Measurements from ENCODE around the gene CRMP1.

CRMP1 gene

DNA sequence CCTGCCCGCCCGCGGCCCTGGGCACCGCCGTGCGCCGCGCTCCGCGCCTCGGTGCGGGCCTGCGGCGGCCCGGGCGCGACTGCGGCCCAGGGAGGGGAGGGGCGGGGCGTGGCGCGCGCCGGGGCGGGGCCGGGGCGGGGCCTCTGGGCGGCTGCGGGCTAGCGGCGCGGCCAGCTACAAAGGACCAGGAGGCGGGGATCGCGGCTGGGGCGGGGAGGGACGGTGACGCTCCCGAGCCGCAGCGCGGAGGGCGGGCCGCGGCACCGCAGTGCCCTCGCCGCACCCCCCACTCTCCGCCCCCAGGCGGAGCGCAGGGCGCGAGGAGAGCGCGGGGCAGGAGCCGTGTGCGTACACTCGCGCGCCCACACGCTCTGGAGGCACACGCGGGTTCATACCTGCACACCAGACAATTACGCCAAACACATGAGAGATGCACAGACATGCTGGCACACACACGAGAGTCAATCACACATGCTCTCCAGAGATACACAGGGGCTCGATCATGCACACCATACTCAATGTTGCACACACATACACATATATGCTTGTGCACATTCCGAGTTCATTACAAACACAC, at the start of gene CRMP1:
CRMP1 (minus strand) TSS at position 83 of the 577 bp plus-strand sequence. CDS start 117 bp downstream, outside the sequence.
- DNase-seq = peak; percentile 34

DNA sequence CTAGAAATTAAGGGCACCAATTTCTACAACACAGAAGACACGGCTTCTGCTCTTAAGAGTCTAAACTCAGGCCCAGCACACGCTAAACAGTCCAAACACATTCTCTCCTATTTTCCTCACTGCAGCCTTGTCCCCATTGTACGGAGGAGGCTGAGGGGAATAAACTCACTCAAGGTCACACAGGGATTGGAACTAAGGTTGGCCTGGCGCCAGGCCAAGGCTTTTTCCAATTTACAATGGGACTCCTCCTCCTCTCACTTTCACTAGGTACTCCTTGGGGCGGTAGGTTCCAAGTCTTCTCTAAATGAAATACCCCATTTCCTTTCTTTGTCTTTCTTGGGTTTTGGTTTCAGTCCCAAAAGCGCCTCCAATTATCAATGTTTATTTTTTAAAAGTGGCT, 48.7 kb upstream of the CRMP1 start:
- no peak for DNase-seq

- DNase-seq = no peak
Measured at GRCh38 chr4:5940470-5941203, 47.8 kb upstream of the CRMP1 start.

- no peak for DNase-seq
Measured at GRCh38 chr4:5933996-5934831, 41.3 kb upstream of the CRMP1 start.

- no peak for DNase-seq
Measured at GRCh38 chr4:5933116-5933515, 40.2 kb upstream of the CRMP1 start.

DNA sequence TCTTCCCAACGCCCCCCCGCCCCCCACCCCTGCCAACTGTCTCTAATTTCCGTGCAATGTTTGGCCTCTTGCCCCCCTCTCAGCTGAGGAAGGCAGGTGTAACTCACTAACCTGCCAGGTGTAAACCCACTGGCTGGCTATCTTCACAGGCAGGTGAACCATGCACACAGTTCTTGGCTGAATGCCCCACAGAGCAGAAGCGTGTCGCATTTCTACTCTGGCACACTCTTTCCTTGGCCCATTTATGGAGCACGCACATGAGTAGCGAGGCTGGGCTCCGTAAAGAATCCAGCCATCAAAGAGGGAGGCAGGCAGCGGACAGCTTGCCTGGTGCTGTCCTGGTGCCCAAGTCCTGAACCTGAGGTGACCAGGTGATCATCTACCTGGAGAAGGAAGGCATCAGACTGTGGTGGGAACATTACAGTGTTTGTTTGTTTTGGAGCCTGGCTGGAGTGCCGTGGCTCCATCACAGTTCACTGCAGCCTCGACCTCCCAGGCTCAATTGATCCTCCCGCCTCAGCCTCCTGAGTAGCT, 39.2 kb upstream of the CRMP1 start:
- peak; percentile 50 for DNase-seq

GRCh38 chr4:5931526-5931925, 38.6 kb upstream of the CRMP1 start:
- no peak for DNase-seq

- DNase-seq = no peak
Measured at GRCh38 chr4:5930876-5931275, 38.0 kb upstream of the CRMP1 start.

DNA sequence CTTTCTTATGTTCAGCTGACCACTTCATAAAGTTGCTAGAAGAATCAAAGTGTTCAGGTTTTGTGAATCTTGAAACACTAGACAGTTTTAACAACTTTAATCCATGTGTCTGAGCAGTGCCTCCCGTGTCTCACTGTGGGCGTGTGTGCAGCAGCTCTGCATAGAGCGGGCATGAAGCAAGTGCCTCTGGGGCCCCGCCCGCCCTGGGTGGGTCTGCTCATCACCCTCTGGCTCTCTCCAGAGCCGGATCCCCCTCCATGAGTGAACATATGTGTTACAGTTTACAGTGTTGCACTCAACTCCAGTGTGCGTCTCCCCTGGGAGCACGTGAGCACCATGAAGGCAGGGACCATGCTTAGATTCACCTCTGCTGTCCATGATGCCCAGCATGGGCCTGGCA, 37.6 kb upstream of the CRMP1 start:
- DNase-seq = no peak

DNA sequence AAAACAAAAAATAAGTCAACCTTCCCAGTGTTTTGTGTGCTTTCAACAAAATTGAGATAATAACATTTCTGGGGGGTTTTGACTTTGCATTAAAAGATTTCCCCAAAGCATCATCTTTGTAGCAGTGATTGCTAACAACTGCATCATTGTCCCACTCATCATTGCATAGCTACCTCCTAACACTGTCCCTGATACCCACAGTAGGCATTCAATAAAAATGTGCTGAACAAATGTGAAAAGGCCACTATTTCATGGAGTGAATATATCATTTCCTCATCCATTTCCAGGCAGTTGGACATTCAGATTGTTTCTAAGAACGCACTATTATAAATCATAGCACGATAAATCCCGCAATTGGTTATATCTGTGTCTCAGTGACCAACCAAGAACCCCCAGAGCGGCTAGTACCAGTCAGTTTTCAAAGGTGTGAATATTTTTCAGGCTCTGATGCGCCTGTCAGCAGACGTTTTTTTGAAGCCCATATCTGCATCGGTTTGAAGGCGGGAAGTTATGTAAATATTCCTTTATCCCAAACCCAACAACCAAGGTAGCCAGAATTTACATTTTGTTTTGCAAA, 36.0 kb upstream of the CRMP1 start:
- DNase-seq = no peak

DNA sequence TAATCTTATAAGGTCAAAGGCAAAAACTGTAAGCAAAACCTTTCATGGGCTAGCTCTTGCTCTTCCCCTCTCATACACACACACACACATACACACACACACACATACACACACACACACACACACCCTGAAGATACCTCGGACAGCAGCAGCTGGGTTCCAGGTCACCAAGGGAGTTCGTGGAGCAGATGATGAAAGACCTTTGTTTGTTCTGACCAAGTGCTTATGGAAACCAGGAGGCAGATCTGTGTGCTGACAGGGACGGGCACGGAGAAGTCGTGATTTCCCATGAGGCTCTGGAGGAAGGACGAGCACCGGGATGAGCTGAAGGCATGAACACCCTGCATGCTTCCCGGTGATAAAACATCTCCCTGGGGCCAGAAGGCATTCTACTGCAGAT, 35.4 kb upstream of the CRMP1 start:
- DNase-seq = no peak

DNA sequence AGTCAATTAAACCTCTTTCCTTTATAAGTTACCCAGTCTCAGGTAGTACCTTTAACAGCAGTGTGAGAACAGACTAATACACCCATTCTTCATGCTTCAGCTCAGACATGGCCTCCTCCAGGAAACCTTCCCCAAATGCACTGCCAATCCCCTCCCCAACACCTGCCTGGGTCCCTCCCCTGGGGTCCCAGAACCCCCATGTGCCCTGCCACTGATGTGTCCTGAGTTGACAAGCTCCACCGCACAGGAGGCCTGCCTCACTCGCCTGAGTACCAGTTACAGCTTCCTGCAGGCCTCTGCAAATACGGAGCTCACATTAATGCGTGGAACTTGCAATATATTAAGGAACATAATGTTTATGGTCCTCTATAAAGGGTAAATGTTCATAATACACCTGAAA, 34.9 kb upstream of the CRMP1 start:
- no peak for DNase-seq

DNA sequence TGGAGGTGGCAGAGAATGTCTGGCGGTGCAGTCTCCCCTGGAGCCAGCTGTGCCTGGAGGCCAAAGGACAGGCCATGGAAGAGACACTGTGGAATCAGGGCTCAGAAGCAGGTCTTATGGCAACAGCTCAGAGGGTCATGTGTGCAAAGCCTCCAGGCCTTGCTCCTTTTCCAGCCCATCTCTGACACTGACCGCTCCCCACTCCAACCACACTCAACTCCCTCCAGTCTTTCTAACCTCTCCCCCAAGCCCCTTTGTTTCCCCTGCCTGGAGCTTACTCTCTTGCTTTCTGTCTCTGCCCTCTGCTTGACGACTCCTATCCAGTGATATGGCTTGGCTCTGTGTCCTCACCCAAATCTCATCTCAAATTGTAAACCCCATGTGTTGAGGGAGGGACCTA, 34.2 kb upstream of the CRMP1 start:
- DNase-seq = no peak

GRCh38 chr4:5926598-5926997, 33.7 kb upstream of the CRMP1 start:
- DNase-seq = no peak

DNA sequence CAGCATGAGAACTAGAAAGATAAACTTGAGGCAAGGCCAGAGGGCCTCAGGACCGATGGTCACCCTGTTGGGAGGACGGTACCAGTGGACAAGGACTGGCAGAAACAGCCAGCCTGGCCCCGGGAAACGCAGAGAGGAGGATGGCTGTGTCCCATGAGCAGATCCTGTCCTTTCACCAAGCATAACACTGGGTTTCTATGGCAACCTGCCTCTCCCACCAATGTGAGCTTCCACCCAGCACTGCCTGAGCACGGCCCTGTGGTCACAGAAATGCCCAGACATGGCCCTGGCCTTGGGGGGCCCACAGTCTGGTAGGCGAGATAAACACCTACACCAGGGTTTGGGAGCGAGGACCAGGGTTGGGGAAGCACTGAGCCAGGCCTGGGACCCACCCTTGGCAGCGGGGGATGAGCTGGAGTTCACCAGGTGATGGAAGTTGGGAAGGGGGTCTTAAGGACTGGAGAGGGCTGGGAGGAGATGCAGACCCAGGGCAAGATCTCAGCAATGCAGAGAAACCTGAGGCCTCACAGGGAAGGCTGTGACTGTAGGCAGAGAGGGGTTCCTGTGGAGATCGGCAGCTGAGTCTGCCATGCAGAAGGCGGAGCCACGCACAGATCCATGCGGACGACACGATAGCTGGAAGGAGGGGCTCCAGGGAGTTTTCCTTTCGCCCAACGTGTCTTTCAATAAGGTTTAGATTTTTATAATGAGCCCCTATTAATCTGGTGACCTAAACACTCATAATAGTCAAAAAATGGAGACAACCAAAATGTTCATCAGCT, 32.7 kb upstream of the CRMP1 start:
- no peak for DNase-seq

GRCh38 chr4:5924461-5925125, 31.7 kb upstream of the CRMP1 start:
- no peak for DNase-seq

- no peak for DNase-seq
Measured at GRCh38 chr4:5923376-5923775, 30.5 kb upstream of the CRMP1 start.

- no peak for DNase-seq
Measured at GRCh38 chr4:5922556-5922955, 29.7 kb upstream of the CRMP1 start.

- no peak for DNase-seq
Measured at GRCh38 chr4:5921981-5922380, 29.1 kb upstream of the CRMP1 start.

DNA sequence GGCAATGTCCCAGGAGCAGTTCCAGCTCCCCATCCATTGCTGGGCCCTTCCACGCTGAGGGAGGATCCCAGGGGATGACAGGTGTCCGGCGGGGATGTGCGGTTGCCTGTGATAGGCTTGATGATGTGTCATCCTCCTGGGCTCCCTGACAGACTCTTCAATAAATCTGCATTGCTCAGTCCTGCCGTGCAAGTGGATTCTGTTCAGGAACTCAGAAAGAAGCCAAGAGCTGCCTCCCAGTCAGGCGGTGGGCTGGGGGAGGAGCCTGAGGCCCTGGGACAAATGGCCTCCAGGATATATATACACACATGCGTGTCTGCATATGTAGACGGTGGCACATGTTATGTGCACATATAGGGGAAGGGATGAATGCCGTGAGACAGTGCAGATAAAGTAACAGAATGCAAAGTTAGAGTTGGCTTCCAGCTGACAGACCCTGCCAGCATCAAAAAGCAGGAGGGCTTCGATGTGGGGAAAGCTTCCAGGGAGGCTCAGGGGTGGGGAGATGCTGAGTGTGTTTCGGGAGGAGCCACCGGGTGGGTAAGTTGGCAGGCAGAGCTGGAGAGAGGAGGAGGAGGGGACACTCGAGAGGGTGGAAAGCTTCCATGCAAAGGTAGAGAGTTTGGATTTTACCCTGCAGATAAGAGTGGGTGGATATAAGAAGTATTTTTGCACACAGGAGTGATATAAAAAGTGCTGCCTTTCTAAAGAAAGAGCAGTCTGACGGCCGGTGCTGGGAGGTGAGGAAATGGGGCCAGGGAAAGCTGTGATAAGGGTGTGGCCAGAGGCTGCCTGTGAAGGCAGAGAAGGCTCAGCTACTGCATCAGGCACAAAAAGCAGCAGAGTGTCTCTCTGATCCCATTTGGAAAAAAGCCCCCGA, 28.5 kb upstream of the CRMP1 start:
- no peak for DNase-seq

GRCh38 chr4:5919571-5919970, 26.7 kb upstream of the CRMP1 start:
- no peak for DNase-seq

All from NCI-H1417 treated with DMSO at 0.1 percent for 48 hours (cell line).